ENCODE results near the gene RPS6KC1. TPM values are rescaled to one million over a fixed set of nuclear protein-coding genes. Genes with fewer than 3 reads are reported as not detected.

Gene RPS6KC1
- total and polyA plus RNA-seq, 9 of the 15 experiments (the other 6 are each of a cell fraction or from before 2014, with no cell fraction given) = 4.3 to 34.6 (median 20.9) TPM

DNA sequence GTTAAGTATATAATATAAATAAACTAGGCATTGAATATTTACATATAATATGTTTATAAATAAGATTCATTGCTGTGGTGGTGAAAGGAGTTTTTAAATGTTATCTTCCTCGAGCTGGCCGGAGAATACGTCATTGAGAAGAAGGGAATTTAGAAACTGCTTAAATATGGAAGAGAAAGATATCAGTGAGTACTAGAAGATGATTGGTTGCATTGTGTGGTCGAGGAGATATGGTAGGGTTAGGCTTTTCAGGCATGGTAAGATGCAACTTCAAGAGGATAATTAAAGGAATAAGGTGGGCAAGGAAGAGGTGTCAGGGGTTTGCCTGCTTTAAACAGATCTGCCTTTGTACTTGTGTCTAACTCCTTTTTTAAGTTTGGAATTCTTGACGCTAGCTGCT lies 73.5 kb downstream of the RPS6KC1 start (continued):
- peak in 1 of 2 experiments; percentile 67; a peak in 1 of 4 replicates for TF ChIP-seq RCOR1 (IDR thresholded peaks at IDR 0.05; ENCODE audit: borderline replicate concordance in 1 of 2, low read depth in 2 of 2, low read length in 2 of 2)
- TF ChIP-seq, protein P1, sequence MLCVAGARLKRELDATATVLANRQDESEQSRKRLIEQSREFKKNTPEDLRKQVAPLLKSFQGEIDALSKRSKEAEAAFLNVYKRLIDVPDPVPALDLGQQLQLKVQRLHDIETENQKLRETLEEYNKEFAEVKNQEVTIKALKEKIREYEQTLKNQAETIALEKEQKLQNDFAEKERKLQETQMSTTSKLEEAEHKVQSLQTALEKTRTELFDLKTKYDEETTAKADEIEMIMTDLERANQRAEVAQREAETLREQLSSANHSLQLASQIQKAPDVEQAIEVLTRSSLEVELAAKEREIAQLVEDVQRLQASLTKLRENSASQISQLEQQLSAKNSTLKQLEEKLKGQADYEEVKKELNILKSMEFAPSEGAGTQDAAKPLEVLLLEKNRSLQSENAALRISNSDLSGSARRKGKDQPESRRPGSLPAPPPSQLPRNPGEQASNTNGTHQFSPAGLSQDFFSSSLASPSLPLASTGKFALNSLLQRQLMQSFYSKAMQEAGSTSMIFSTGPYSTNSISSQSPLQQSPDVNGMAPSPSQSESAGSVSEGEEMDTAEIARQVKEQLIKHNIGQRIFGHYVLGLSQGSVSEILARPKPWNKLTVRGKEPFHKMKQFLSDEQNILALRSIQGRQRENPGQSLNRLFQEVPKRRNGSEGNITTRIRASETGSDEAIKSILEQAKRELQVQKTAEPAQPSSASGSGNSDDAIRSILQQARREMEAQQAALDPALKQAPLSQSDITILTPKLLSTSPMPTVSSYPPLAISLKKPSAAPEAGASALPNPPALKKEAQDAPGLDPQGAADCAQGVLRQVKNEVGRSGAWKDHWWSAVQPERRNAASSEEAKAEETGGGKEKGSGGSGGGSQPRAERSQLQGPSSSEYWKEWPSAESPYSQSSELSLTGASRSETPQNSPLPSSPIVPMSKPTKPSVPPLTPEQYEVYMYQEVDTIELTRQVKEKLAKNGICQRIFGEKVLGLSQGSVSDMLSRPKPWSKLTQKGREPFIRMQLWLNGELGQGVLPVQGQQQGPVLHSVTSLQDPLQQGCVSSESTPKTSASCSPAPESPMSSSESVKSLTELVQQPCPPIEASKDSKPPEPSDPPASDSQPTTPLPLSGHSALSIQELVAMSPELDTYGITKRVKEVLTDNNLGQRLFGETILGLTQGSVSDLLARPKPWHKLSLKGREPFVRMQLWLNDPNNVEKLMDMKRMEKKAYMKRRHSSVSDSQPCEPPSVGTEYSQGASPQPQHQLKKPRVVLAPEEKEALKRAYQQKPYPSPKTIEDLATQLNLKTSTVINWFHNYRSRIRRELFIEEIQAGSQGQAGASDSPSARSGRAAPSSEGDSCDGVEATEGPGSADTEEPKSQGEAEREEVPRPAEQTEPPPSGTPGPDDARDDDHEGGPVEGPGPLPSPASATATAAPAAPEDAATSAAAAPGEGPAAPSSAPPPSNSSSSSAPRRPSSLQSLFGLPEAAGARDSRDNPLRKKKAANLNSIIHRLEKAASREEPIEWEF (CRISPR knock-in tag; IDR thresholded peaks at IDR 0.05) = no peak
- TF ChIP-seq, protein P2, sequence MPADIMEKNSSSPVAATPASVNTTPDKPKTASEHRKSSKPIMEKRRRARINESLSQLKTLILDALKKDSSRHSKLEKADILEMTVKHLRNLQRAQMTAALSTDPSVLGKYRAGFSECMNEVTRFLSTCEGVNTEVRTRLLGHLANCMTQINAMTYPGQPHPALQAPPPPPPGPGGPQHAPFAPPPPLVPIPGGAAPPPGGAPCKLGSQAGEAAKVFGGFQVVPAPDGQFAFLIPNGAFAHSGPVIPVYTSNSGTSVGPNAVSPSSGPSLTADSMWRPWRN (IDR thresholded peaks at IDR 0.05; ENCODE audit: low read depth) = peak; percentile 16; the same call in 1 of the 2 replicates
- peak; percentile 86 to 88 for TF ChIP-seq TRIM24 (IDR thresholded peaks at IDR 0.05)
- peak; percentile 75 to 79 for TF ChIP-seq KDM1A (IDR thresholded peaks at IDR 0.05)
- peak; percentile 88 for TF ChIP-seq FOXM1 (IDR thresholded peaks at IDR 0.05; ENCODE audit: low read depth)
- no peak for TF ChIP-seq FOXM1 (CRISPR knock-in tag; IDR thresholded peaks at IDR 0.05; ENCODE audit: low read depth)
- peak; percentile 92 for TF ChIP-seq NCOR1 (IDR thresholded peaks at IDR 0.05)
- peak in 1 of 2 experiments; percentile 35; a peak in 1 of 4 replicates for TF ChIP-seq HDAC1 (IDR thresholded peaks at IDR 0.05)
- TF ChIP-seq ATF7 (IDR thresholded peaks at IDR 0.05) = peak; percentile 93
- TF ChIP-seq GTF2E2 (tag; IDR thresholded peaks at IDR 0.05) = no peak
- peak; percentile 71; the same call in 1 of the 2 replicates for TF ChIP-seq ZNF175 (CRISPR knock-in tag; IDR thresholded peaks at IDR 0.05; ENCODE audit: low read depth)
- peak; percentile 80; the same call in 1 of the 2 replicates for TF ChIP-seq EP300 (IDR thresholded peaks at IDR 0.05; ENCODE audit: low read length)
- peak; percentile 83; the same call in 1 of the 2 replicates for TF ChIP-seq SMARCC2 (IDR thresholded peaks at IDR 0.05; ENCODE audit: low read depth)
- peak; percentile 55 for TF ChIP-seq DMBX1 (CRISPR knock-in tag; IDR thresholded peaks at IDR 0.05; ENCODE audit: borderline replicate concordance)
- TF ChIP-seq, protein P3, sequence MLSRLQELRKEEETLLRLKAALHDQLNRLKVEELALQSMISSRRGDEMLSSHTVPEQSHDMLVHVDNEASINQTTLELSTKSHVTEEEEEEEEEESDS (CRISPR knock-in tag; IDR thresholded peaks at IDR 0.05) = no peak
- TF ChIP-seq, protein P4, sequence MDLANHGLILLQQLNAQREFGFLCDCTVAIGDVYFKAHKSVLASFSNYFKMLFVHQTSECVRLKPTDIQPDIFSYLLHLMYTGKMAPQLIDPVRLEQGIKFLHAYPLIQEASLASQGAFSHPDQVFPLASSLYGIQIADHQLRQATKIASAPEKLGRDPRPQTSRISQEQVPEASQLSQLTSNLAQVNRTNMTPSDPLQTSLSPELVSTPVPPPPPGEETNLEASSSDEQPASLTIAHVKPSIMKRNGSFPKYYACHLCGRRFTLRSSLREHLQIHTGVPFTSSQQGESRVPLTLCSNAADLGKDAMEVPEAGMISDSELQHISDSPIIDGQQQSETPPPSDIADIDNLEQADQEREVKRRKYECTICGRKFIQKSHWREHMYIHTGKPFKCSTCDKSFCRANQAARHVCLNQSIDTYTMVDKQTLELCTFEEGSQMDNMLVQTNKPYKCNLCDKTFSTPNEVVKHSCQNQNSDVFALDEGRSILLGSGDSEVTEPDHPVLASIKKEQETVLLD (IDR thresholded peaks at IDR 0.05) = peak; percentile 35; the same call in 1 of the 2 replicates
- no peak for TF ChIP-seq SMAD1 (IDR thresholded peaks at IDR 0.05; ENCODE audit: low read depth, low read length, partially characterized antibody)
- TF ChIP-seq SMARCE1 (IDR thresholded peaks at IDR 0.05) = peak; percentile 94
- 0 out of 4 replicates have a peak, but pooled peaks of 1 of the 2 experiments have one; percentile 9 for TF ChIP-seq FOXK2 (conservative IDR thresholded peaks at IDR 0.05 in 1 of 2, IDR thresholded peaks at IDR 0.05 in 1 of 2; ENCODE audit: low read depth in 2 of 2)
- peak; percentile 93 for TF ChIP-seq PML (IDR thresholded peaks at IDR 0.05; ENCODE audit: low read length)

Measured in K562 (cell line).